BE2C (cell line): Measurements from ENCODE around the gene MRAS.
"Not testable (repeated sequence)": the region's sequence is repeated elsewhere in the genome, so short reads cannot be mapped to it uniquely, and the experiment has no call there.

Source experiments
- DNase-seq: peaks from one replicate; pipeline ENCODE4 v3.0.0-alpha.2; 2020
- H3K27me3 ChIP-seq: fragments of 250-450 bp; sonication (Bioruptor Pico); 2 replicates; pipeline ENCODE4 v1.5.1; 2020; ENCODE audit warnings: mild to moderate bottlenecking
- H3K36me3 ChIP-seq: fragments of 250-450 bp; sonication (Bioruptor Pico); 2 replicates; pipeline ENCODE4 v1.5.1; 2020; ENCODE audit warnings: mild to moderate bottlenecking
- H3K4me1 ChIP-seq: fragments of 250-450 bp; sonication (Bioruptor Pico); 2 replicates; pipeline ENCODE4 v1.5.1; 2020
- H3K4me3 ChIP-seq: 2 replicates; pipeline ENCODE4 v1.5.1; 2011; ENCODE audit warnings: low read depth, low read length
- H3K9me3 ChIP-seq: fragments of 250-450 bp; sonication (Bioruptor Pico); 2 replicates; pipeline ENCODE4 v1.5.1; 2020
- TF ChIP-seq, protein P1 (sequence below): IDR thresholded peaks from 2 replicates; pipeline ENCODE4 v1.5.1; 2012; ENCODE audit warnings: mild to moderate bottlenecking, low read depth, low read length

Gene MRAS

DNA sequence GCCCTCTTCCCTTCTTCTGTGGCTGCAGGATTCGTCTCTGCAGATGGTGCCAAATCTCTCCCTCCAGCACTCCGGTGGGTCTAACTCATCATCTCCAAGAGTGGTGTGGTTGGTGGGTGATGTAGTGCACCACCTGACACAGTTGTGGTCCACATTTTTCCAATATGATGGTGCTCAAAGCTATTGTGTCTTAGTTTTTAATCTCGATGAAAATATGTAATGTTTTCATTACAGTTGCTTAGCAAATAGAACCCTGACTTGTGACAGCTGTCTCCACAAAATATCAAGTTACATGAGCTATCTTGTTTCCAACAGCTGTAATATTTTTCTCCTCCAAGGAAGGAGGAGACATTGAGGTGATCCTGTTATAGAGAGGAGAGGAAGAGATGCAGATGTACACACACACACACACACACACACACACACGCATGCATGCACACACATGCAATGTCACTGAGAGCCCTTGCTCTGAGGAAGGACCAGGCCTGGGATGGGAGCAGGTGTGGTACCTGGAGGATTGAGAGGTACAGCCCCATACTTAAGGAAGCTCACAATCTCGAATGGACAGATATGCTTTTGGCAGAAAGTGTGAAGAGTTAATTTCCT, 70.3 kb downstream of the MRAS start:
- Histone ChIP-seq H3K9me3 (no peaks in the 10 kb centered on the region), H3K4me1 (no peaks in the 10 kb centered on the region), H3K36me3 (no peaks in the 10 kb centered on the region), H3K4me3 (no peak overlapping the region), H3K27me3 (peaks cover 6% of the 10 kb centered on the region)
- TF ChIP-seq, protein P1, sequence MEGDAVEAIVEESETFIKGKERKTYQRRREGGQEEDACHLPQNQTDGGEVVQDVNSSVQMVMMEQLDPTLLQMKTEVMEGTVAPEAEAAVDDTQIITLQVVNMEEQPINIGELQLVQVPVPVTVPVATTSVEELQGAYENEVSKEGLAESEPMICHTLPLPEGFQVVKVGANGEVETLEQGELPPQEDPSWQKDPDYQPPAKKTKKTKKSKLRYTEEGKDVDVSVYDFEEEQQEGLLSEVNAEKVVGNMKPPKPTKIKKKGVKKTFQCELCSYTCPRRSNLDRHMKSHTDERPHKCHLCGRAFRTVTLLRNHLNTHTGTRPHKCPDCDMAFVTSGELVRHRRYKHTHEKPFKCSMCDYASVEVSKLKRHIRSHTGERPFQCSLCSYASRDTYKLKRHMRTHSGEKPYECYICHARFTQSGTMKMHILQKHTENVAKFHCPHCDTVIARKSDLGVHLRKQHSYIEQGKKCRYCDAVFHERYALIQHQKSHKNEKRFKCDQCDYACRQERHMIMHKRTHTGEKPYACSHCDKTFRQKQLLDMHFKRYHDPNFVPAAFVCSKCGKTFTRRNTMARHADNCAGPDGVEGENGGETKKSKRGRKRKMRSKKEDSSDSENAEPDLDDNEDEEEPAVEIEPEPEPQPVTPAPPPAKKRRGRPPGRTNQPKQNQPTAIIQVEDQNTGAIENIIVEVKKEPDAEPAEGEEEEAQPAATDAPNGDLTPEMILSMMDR = no peak
- DNase-seq = no peak

DNA sequence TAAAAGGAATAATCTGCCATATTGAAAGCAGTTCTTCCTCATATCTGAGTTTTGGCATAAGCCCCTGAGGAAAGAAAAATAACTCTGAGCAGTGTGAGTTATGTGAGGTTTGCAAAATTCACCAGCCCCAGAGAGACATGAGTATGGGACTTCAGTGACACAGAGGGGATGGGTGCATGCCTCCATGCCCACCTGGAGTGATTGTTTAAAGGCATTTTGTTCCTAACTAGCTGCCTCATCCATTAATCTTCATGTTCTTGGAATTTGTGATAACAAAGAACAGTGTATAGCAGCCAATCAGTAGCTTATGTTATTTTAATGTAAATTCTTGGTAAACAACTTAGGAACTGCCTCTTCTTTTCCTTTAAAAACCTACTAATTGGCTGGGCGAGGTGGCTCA, 74.9 kb downstream of the MRAS start:
- H3K4me3 ChIP-seq = no peak overlapping the region
- no peaks in the 10 kb centered on the region for H3K4me1 ChIP-seq
- no peaks in the 10 kb centered on the region; the same call in 1 of the 2 replicates for H3K27me3 ChIP-seq
- H3K36me3 ChIP-seq = no peaks in the 10 kb centered on the region
- H3K9me3 ChIP-seq = no peaks in the 10 kb centered on the region
- TF ChIP-seq, protein P1 = no peak
- DNase-seq = no peak

DNA sequence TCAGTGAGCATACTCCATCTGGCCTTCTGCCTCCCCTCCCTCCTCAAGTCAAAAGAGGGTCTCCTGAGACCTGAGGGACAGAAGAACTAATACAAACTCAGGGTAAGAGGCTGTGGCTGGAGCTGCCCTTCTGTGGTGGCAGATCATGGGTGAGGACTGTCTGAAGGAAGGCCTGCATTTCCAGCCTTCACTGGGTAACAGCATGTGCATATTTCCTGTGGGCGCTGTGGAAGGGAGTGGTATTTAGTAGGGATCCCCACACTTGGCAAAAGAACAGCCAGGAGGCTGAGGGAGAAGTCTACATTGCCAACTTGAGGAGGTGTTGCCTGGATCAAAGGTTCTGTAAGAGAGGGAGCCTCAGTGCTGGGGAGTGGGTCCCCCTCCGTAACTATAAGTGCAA, 75.9 kb downstream of the MRAS start:
- no peak for DNase-seq

DNA sequence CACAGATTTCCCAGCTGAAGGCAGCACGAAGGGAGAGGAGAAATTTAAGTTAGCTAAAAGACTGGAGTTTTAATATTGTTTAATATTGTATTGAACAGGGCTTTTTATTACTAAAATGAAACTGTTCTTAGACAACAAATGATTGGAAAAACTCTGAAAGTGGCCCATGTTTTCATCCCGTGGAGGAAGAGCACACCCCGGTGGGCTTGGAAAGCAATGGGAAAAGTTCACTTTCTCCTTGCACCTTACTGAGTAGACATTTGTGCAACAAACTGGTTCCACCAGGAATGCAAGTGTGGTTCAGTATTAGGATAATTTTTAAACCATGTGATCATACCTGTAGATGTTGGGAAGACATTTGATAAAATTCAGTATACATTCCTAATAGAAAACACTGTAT, 77.8 kb downstream of the MRAS start:
- Histone ChIP-seq H3K27me3 (no peaks in the 10 kb centered on the region; the same call in 1 of the 2 replicates), H3K36me3 (no peaks in the 10 kb centered on the region), H3K4me3 (no peak overlapping the region), H3K4me1 (no peaks in the 10 kb centered on the region), H3K9me3 (no peaks in the 10 kb centered on the region)
- TF ChIP-seq, protein P1 = peak; percentile 41
- no peak for DNase-seq

More for the DNA sequence above, 75.9 kb downstream of the MRAS start:
- no peaks in the 10 kb centered on the region; the same call in 1 of the 2 replicates for H3K27me3 ChIP-seq
- H3K9me3 ChIP-seq = no peaks in the 10 kb centered on the region
- H3K4me3 ChIP-seq = no peak overlapping the region
- TF ChIP-seq, protein P1 = no peak
- H3K4me1 ChIP-seq = no peaks in the 10 kb centered on the region
- no peaks in the 10 kb centered on the region for H3K36me3 ChIP-seq

DNA sequence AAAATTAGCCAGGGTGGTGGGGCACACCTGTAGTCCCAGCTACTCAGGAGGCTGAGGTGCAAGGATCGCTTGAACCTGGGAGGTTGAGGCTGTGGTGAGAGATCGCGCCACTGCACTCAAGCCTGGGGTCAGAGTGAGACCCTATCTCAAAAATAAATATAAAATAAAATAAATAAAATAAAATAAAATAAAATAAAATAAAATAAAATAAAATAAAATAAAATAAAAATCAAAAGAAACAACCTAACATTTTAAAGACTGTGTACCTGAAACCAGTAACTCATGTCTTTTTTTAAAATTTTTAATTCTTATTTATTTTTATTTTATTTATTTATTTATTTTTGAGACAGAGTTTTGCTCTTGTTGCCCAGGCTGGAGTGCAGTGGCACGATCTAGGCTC, 78.4 kb downstream of the MRAS start:
- not testable (repeated sequence) for DNase-seq, H3K27me3 ChIP-seq, H3K4me1 ChIP-seq, H3K4me3 ChIP-seq, H3K9me3 ChIP-seq, H3K36me3 ChIP-seq

DNA sequence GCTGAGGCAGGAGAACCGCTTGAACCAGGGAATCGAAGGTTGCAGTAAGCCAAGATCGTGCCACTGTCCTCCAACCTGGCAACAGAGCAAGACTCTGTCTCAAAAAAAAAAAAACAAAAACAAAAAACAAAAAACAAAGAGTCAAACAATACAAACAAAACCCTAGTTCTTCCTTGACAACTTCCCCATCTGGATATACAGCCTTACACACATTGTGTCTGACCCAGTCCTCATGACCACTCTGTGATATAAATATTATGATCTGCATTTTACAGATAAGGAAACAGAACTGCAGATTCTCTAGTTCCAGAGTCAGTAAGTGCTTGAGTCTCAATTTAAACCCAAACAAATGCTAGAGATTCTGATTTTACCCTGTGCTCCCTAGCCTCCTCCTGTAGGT, 81.3 kb downstream of the MRAS start:
- Histone ChIP-seq H3K4me3 (no peak overlapping the region), H3K4me1 (no peaks in the 10 kb centered on the region), H3K9me3 (peaks cover 4% of the 10 kb centered on the region; the same call in 1 of the 2 replicates), H3K36me3 (no peaks in the 10 kb centered on the region), H3K27me3 (peaks cover 4% of the 10 kb centered on the region)
- DNase-seq = no peak
- TF ChIP-seq, protein P1 = no peak
